GM19467 (cell line): ENCODE data around the gene LPXN.

Source experiments
- ATAC-seq: cut with Tn5 transposase; IDR thresholded peaks from one replicate; pipeline ENCODE4 v1.9.1; 2021; ENCODE audit warnings: mild to moderate bottlenecking, moderate library complexity; ENCODE audit not compliant: unreplicated experiment

LPXN gene

GRCh38 chr11:58575377-58576020, at the start of gene LPXN:
Gene LPXN (minus strand): TSS chr11:58575856. CDS start chr11:58575772, 84 bp downstream.
- ATAC-seq = no peak

- ATAC-seq = no peak
Observed at GRCh38 chr11:58625086-58625485, 49.4 kb upstream of the LPXN start.

GRCh38 chr11:58622344-58622743, 46.7 kb upstream of the LPXN start, which contains the start of gene CNTF:
Gene CNTF (plus strand): TSS chr11:58622665. CDS start chr11:58622753, 88 bp downstream.
- no peak for ATAC-seq

- no peak for ATAC-seq
Observed at GRCh38 chr11:58621586-58622262, 46.1 kb upstream of the LPXN start.

GRCh38 chr11:58617976-58618557, 42.4 kb upstream of the LPXN start:
- no peak for ATAC-seq

GRCh38 chr11:58616594-58616993, 40.9 kb upstream of the LPXN start:
- ATAC-seq = no peak

GRCh38 chr11:58615559-58615958, 39.9 kb upstream of the LPXN start:
- no peak for ATAC-seq

GRCh38 chr11:58613228-58613627, 37.6 kb upstream of the LPXN start:
- no peak for ATAC-seq

- peak; percentile 46 for ATAC-seq
Observed at GRCh38 chr11:58609723-58610122, 34.1 kb upstream of the LPXN start.

- no peak for ATAC-seq
Observed at GRCh38 chr11:58608331-58608730, 32.7 kb upstream of the LPXN start.

GRCh38 chr11:58606930-58607714, 31.5 kb upstream of the LPXN start:
- no peak for ATAC-seq

- no peak for ATAC-seq
Observed at GRCh38 chr11:58600510-58600909, 24.9 kb upstream of the LPXN start.

GRCh38 chr11:58597486-58598144, 22.0 kb upstream of the LPXN start:
- ATAC-seq = no peak

GRCh38 chr11:58596621-58597020, 21.0 kb upstream of the LPXN start:
- no peak for ATAC-seq

GRCh38 chr11:58594826-58595225, 19.2 kb upstream of the LPXN start:
- ATAC-seq = no peak

GRCh38 chr11:58592760-58593472, 17.3 kb upstream of the LPXN start:
- ATAC-seq = no peak

- ATAC-seq = no peak
Observed at GRCh38 chr11:58591659-58592058, 16.0 kb upstream of the LPXN start.

GRCh38 chr11:58586998-58587397, 11.3 kb upstream of the LPXN start:
- no peak for ATAC-seq

GRCh38 chr11:58582437-58582836, 6.8 kb upstream of the LPXN start:
- no peak for ATAC-seq

GRCh38 chr11:58580311-58580710, 4.7 kb upstream of the LPXN start:
- no peak for ATAC-seq
